Activated CD8-positive, alpha-beta T cell treated with anti-CD3 and anti-CD28 coated beads, Interleukin-2, amount 10 ng/mL, durations not matched to agents 7 days and 5 days (primary cell): ENCODE measurements around the gene SPRN. TPM values are rescaled to one million over a fixed set of nuclear protein-coding genes. Genes with fewer than 3 reads are reported as not detected.
"Not testable (repeated sequence)": the region's sequence is repeated elsewhere in the genome, so short reads cannot be mapped to it uniquely, and the experiment has no call there.

Source experiments
- ATAC-seq: fragments of 150-1000 bp; cut with Tn5 transposase; one replicate; pipeline ENCODE4 v1.10.0; 2021; ENCODE audit warnings: moderate library complexity
- CTCF ChIA-PET: fragments of 350-600 bp; sonication (Branson Sonifier 250); formaldehyde crosslinking; loops from one replicate; lab custom pipeline; 2021; ENCODE audit warnings: antibody characterized with exemption; lab: Charles Lee
- POLR2A ChIA-PET: fragments of 350-600 bp; sonication (Branson Sonifier 250); formaldehyde crosslinking; loops from one replicate; lab custom pipeline; 2021; ENCODE audit warnings: antibody characterized with exemption; lab: Charles Lee
- DNase-seq: peaks from one replicate; pipeline ENCODE4 v3.0.0-alpha.2; 2020
- H3K27ac Mint-ChIP-seq: one replicate; pipeline ENCODE4 v1.8.0; 2021; ENCODE audit warnings: mild to moderate bottlenecking, mixed read lengths
- H3K27me3 Mint-ChIP-seq: one replicate; pipeline ENCODE4 v1.8.0; 2021; ENCODE audit warnings: low read depth, mixed read lengths
- H3K36me3 Mint-ChIP-seq: one replicate; pipeline ENCODE4 v1.8.0; 2021; ENCODE audit warnings: low read depth, mixed read lengths
- H3K4me1 Mint-ChIP-seq: one replicate; pipeline ENCODE4 v1.8.0; 2021; ENCODE audit warnings: low read depth, mixed read lengths
- H3K4me3 Mint-ChIP-seq: one replicate; pipeline ENCODE4 v1.8.0; 2021; ENCODE audit warnings: mild to moderate bottlenecking, mixed read lengths
- H3K9me3 Mint-ChIP-seq: one replicate; pipeline ENCODE4 v1.8.0; 2022; ENCODE audit warnings: mixed read lengths; ENCODE audit not compliant: insufficient read depth
- total RNA-seq, 2 experiments: library from RNA; stranded (reverse); gene quantifications; one replicate each; pipeline ENCODE4 v1.2.3, GENCODE V29; 2021

Gene SPRN
- not detected for total RNA-seq

GRCh38 chr10:133424601-133425000 lies at the start of gene SPRN:
Gene SPRN, minus strand, starts transcription at chr10:133424625. Its CDS starts 944 bp downstream, at chr10:133423681.
- H3K9me3 Mint-ChIP-seq, DNase-seq, POLR2A ChIA-PET, H3K27ac Mint-ChIP-seq, H3K4me1 Mint-ChIP-seq, CTCF ChIA-PET, H3K36me3 Mint-ChIP-seq, H3K4me3 Mint-ChIP-seq: not testable (repeated sequence)
- peaks cover 13% of the 10 kb centered on the region for H3K27me3 Mint-ChIP-seq
- peak; percentile 31 for ATAC-seq

DNA sequence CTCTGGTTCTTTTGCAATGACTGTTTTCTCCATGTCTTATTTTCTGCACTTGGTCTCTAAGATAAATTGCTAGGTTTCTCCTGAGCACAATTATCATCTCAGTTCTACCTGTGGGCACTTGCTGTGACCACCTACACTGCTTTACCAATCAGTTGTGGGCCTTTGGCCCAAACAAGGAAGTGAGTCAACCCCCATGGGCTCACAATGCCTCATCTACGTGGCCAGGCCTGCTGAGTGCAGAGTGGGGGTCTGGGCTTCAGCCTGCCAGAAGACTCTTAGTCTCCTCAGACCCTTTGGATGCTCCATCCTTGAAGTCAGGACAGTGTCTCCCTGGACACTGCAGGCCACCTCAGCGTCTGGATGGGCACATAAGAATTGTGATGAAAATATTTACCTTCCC lies 49.6 kb upstream of the SPRN start:
- Mint-ChIP-seq H3K4me3 (no peak overlapping the region), H3K9me3 (no peaks in the 10 kb centered on the region), H3K36me3 (peaks cover 4% of the 10 kb centered on the region), H3K27me3 (no peaks in the 10 kb centered on the region), H3K4me1 (peaks cover 35% of the 10 kb centered on the region), H3K27ac (peak overlapping the region; percentile 67)
- POLR2A ChIA-PET, result no interaction called here
- peak; percentile 14 for DNase-seq
- ATAC-seq, result no peak
- CTCF ChIA-PET, result interaction anchor here (1.0 kb wide), 1 partner anchor 35 kb away, joined by 3 read pairs; no protein-coding TSS in a partner anchor

- no peak overlapping the region for H3K4me3 Mint-ChIP-seq
- CTCF ChIA-PET, result interaction anchor here (1.0 kb wide), 1 partner anchor 34 kb away, joined by 3 read pairs; no protein-coding TSS in a partner anchor
- peaks cover 4% of the 10 kb centered on the region for H3K36me3 Mint-ChIP-seq
- no peaks in the 10 kb centered on the region for H3K9me3 Mint-ChIP-seq
- H3K27me3 Mint-ChIP-seq, result no peaks in the 10 kb centered on the region
- no peak overlapping the region for H3K27ac Mint-ChIP-seq
- peaks cover 35% of the 10 kb centered on the region for H3K4me1 Mint-ChIP-seq
- DNase-seq (peak; percentile 5), ATAC-seq (no peak)
- POLR2A ChIA-PET, result no interaction called here
These were observed 48.8 kb upstream of the SPRN start for GRCh38 chr10:133473270-133473669.

DNA sequence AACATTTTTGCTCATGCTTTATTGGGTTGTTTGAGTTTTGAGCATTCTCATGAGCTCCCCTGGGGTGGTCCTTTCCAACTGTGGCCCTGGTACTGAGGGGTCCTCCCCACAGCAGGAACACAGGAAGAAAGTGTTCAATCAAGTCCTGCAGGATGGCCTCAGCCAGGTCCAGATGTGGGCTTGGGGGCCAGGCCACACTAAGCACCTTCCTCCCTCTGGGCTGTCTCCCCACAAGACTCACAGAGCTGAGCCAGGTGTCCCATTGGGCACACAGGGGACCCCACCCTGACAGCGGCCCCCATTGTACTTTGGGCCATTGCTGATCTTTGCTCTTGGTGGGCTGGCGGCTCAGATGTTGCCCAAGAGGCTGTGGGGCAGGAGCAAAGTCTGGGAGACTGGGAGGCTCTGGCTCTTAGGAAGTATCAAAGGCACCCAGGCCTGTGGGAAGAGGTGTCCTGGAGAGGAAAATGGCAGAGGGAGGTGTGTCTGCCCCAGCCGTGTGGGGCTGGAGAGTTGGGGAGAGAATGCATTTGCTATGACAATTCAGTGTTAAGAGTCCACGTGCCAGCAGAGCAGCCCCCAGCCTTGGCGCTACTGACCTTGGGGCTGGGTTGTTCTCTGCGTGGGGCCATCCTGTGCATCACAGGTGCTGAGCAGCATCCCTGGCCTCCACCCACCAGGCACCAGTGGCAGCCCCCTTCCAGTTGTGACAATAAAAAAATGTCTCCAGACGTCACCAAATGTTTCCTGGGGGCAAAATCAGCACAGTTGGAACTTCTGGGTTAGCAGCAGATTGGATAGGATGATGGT lies 47.1 kb upstream of the SPRN start:
- POLR2A ChIA-PET, result no interaction called here
- CTCF ChIA-PET, result no interaction called here

DNA sequence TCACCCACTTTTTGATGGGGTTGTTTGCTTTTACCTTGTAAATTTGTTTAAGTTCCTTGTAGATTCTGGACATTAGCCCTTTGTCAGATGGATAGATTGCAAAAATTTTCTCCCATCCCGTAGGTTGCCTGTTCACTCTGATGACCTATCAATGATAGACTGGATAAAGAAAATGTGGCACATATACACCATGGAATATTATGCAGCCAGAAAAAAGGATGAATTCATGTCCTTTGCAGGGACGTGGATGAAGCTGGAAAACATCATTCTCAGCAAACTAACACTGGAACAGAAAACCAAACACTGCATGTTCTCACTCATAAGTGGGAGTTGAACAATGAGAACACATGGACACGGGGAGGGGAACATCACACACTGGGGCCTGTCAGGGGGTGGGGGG lies 44.8 kb upstream of the SPRN start:
- H3K36me3 Mint-ChIP-seq, H3K9me3 Mint-ChIP-seq, CTCF ChIA-PET, H3K27ac Mint-ChIP-seq, ATAC-seq, DNase-seq, POLR2A ChIA-PET, H3K4me3 Mint-ChIP-seq, H3K27me3 Mint-ChIP-seq: not testable (repeated sequence)
- peaks cover 13% of the 10 kb centered on the region for H3K4me1 Mint-ChIP-seq

More for the DNA sequence above, 47.1 kb upstream of the SPRN start:
- H3K27ac Mint-ChIP-seq, result no peak overlapping the region
- H3K36me3 Mint-ChIP-seq, result peaks cover 4% of the 10 kb centered on the region
- ATAC-seq, result no peak
- no peaks in the 10 kb centered on the region for H3K27me3 Mint-ChIP-seq
- DNase-seq, result no peak
- peaks cover 35% of the 10 kb centered on the region for H3K4me1 Mint-ChIP-seq
- no peak overlapping the region for H3K4me3 Mint-ChIP-seq
- H3K9me3 Mint-ChIP-seq, result no peaks in the 10 kb centered on the region

DNA sequence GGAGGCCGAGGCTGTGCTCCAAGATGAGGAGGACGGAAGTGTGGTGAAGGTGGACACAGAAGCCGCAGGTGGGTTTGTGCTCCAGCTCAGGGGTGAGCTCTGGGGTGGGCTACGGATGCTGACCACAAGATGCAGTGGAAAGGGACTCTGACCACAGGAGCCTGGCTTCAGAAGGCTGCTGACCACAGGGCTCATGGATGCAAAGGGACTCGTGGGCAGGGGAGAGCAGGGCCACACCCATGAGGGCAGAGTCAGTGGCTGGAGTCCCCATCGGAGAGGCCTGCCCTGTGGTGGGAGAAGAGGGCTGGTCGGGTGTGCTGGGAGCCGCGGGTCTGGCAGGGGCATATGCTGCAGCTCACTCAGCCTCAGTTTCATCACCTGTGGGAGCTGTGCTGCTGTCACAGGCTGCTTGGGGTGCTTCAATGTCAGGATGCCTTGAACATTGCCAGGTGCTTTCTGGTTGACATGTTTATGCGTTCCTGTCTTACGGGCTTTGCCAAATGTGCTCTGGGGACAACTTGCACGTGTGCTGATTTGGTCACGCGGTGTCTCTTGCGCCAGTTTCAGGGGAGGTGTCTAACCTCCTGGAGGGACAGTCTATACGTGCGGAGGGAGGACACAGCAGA lies 43.0 kb upstream of the SPRN start:
- POLR2A ChIA-PET, result no interaction called here

GRCh38 chr10:133466683-133467275 lies 42.4 kb upstream of the SPRN start:
- peak; percentile 18 for DNase-seq
- no peak for ATAC-seq
- no peak overlapping the region for H3K27ac Mint-ChIP-seq
- no peaks in the 10 kb centered on the region for H3K27me3 Mint-ChIP-seq
- ChIA-PET POLR2A (no interaction called here), CTCF (interaction anchor here (3.0 kb wide), 1 partner anchor 28 kb away, joined by 11 read pairs; no protein-coding TSS in a partner anchor)
- no peak overlapping the region for H3K4me3 Mint-ChIP-seq
- peaks cover 4% of the 10 kb centered on the region for H3K36me3 Mint-ChIP-seq
- H3K4me1 Mint-ChIP-seq, result no peaks in the 10 kb centered on the region
- H3K9me3 Mint-ChIP-seq, result no peaks in the 10 kb centered on the region

More for the DNA sequence above, 43.0 kb upstream of the SPRN start:
- Mint-ChIP-seq H3K9me3 (no peaks in the 10 kb centered on the region), H3K27me3 (no peaks in the 10 kb centered on the region), H3K4me1 (no peaks in the 10 kb centered on the region), H3K4me3 (no peak overlapping the region), H3K27ac (no peak overlapping the region), H3K36me3 (peaks cover 4% of the 10 kb centered on the region)
- ATAC-seq (no peak), DNase-seq (peak; percentile 18)
- CTCF ChIA-PET, result no interaction called here

DNA sequence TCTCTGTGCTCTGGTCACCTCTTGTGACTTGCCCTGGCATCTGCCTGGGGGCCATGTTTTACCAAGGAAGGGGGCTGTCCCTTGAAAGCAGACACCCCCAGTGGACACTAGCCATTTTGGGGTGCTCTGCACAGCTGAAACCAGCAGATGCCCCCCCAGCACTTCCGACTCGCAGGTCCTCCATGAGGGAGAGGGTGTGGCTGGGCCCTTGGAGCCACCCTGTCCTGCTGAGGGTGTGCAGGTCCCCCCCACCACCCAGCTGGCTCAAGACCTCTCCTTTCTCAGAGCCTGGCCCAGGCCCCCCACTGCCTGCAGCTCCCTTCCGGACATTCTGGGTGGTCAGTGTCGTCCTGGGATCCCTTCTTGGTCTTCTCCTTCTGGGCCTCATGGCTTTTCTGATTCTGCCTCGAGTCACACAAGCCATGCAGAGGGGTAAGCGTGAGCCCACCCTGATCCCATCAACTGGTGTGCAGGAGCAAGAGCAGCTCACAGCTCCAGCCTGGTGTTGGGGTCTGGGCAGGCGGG lies 41.6 kb upstream of the SPRN start:
- no peak overlapping the region for H3K4me3 Mint-ChIP-seq
- POLR2A ChIA-PET, result no interaction called here
- H3K27me3 Mint-ChIP-seq, result no peaks in the 10 kb centered on the region
- no peaks in the 10 kb centered on the region for H3K9me3 Mint-ChIP-seq
- ATAC-seq (no peak), DNase-seq (peak; percentile 9)
- H3K36me3 Mint-ChIP-seq, result peaks cover 4% of the 10 kb centered on the region
- no peaks in the 10 kb centered on the region for H3K4me1 Mint-ChIP-seq
- CTCF ChIA-PET, result interaction anchor here (3.0 kb wide), 1 partner anchor 27 kb away, joined by 11 read pairs; no protein-coding TSS in a partner anchor
- H3K27ac Mint-ChIP-seq, result no peak overlapping the region

DNA sequence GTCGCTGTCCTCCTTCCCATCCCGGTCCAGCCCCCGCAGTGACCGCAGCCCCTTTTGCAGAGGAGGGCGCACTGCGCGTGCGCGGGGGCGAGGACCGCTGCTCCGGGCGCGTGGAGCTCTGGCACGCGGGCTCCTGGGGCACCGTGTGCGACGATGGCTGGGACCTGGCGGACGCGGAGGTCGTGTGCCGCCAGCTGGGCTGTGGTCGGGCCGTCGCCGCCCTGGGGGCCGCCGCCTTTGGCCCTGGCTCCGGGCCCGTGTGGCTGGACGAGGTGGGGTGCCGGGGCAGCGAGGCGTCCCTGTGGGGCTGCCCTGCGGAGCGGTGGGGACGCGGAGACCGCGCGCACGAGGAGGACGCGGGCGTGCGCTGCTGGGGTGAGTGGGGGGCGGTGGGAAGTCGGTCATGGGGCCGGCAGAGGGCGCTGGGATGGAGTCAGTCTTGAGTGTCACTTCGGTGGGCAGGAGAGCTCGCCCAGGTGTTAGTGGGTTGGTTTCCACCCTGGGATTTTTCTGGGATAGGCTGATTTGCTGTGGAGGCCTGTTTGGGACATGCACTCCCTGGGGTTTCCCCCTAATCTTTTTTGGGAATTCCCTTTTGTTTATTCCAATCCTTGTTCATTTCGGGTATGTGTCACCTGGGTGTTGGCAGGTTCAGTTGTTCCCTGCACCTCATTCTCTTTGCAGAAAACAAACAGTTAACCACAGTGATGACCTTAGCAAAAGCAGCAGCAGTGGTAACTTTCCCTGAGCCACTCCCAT lies 40.9 kb upstream of the SPRN start:
- Mint-ChIP-seq H3K27ac (no peak overlapping the region), H3K9me3 (no peaks in the 10 kb centered on the region), H3K4me1 (no peaks in the 10 kb centered on the region), H3K27me3 (no peaks in the 10 kb centered on the region), H3K36me3 (peaks cover 4% of the 10 kb centered on the region), H3K4me3 (no peak overlapping the region)
- CTCF ChIA-PET, result interaction anchor here (3.0 kb wide), 1 partner anchor 26 kb away, joined by 11 read pairs; no protein-coding TSS in a partner anchor
- DNase-seq (peak; percentile 3), ATAC-seq (no peak)
- POLR2A ChIA-PET, result no interaction called here

DNA sequence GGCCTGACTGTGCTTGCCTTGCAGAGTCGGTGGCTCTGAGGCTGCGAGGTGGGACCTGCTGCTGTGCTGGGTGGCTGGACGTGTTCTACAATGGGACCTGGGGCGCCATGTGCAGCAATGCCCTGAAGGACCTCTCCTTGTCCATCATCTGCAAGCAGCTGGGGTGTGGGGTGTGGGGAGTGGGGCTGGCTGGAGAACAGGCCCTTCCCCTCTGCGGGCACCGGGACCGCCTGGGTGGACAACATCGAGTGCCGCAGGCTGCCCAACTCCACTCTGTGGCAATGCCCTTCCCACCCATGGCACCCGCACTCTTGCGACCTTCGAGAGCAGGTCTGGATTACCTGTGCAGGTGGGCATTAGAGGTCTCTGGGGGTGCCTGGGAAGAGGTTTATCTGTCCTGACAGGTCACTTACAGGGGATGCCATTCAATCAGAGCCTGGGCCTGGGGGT lies 40.2 kb upstream of the SPRN start:
- no peaks in the 10 kb centered on the region for H3K9me3 Mint-ChIP-seq
- DNase-seq, result peak; percentile 12
- peaks cover 4% of the 10 kb centered on the region for H3K36me3 Mint-ChIP-seq
- H3K27ac Mint-ChIP-seq, result no peak overlapping the region
- ChIA-PET POLR2A (no interaction called here), CTCF (interaction anchor here (3.0 kb wide), 1 partner anchor 26 kb away, joined by 11 read pairs; no protein-coding TSS in a partner anchor)
- ATAC-seq, result no peak
- no peaks in the 10 kb centered on the region for H3K4me1 Mint-ChIP-seq
- no peak overlapping the region for H3K4me3 Mint-ChIP-seq
- H3K27me3 Mint-ChIP-seq, result no peaks in the 10 kb centered on the region
